ENCODE results near the gene RGPD8.

DNA sequence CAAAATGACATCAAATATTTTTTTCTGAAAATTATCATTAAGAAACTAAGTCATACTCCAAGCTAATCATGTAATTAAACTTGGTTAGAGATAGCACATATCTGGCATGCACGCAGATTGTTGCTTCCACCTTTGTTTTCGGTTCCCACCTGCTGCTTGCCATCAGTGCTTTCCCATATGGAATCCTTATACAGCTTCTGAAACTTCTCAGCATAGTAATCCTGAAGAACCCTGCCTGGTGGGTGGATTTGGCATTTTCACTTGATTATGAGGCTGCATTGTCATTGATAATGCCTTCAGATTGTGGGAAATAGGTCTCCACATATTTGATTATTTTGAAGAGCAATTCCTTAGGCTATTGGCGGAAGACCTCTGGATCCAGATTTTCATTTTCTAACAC lies 110.5 kb downstream of the RGPD8 start:
- TF ChIP-seq CBFB (CRISPR knock-in tag; IDR thresholded peaks at IDR 0.05; ENCODE audit: low read depth) (no peak), CTCF (IDR thresholded peaks at IDR 0.05) (no peak), E2F5 (CRISPR knock-in tag; IDR thresholded peaks at IDR 0.05) (no peak), ZNF317 (CRISPR knock-in tag; IDR thresholded peaks at IDR 0.05; ENCODE audit: borderline replicate concordance, low read depth) (no peak), NFE2L1 (CRISPR knock-in tag; IDR thresholded peaks at IDR 0.05) (no peak)
- TF ChIP-seq, protein P1, sequence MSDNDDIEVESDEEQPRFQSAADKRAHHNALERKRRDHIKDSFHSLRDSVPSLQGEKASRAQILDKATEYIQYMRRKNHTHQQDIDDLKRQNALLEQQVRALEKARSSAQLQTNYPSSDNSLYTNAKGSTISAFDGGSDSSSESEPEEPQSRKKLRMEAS (CRISPR knock-in tag; IDR thresholded peaks at IDR 0.05), result no peak

All from WTC11 (cell line).